NCI-H128 (cell line): ENCODE data around the gene B9D2.
"Not testable (repeated sequence)": the region's sequence is repeated elsewhere in the genome, so short reads cannot be mapped to it uniquely, and the experiment has no call there.

Source experiments
- DNase-seq: peaks from one replicate; lab custom pipeline; 2025; ENCODE audit not compliant: unreplicated experiment; lab: John Stamatoyannopoulos, UW

B9D2 gene

GRCh38 chr19:41363753-41364523 is at the start of gene B9D2:
Gene B9D2 (minus strand): TSS chr19:41364149. CDS start chr19:41363519, 630 bp downstream.
- DNase-seq = peak; percentile 97

GRCh38 chr19:41412953-41413352 is 49.0 kb upstream of the B9D2 start:
- DNase-seq = no peak

- no peak for DNase-seq
These were observed 48.0 kb upstream of the B9D2 start for GRCh38 chr19:41411968-41412265.

GRCh38 chr19:41411100-41411967 is 47.4 kb upstream of the B9D2 start:
- no peak for DNase-seq

GRCh38 chr19:41410336-41411054 is 46.5 kb upstream of the B9D2 start:
- DNase-seq = no peak

GRCh38 chr19:41409288-41409687 is 45.3 kb upstream of the B9D2 start:
- DNase-seq = no peak

GRCh38 chr19:41408846-41409245 is 44.9 kb upstream of the B9D2 start:
- DNase-seq = not testable (repeated sequence)

- DNase-seq = no peak
These were observed 44.3 kb upstream of the B9D2 start for GRCh38 chr19:41408256-41408655.

GRCh38 chr19:41407271-41407670 is 43.3 kb upstream of the B9D2 start:
- DNase-seq = no peak

GRCh38 chr19:41405776-41406175 is 41.8 kb upstream of the B9D2 start:
- DNase-seq = no peak

- no peak for DNase-seq
These were observed 39.4 kb upstream of the B9D2 start for GRCh38 chr19:41403181-41403970.

- no peak for DNase-seq
These were observed 38.1 kb upstream of the B9D2 start for GRCh38 chr19:41402010-41402409.

- DNase-seq = no peak
These were observed 37.5 kb upstream of the B9D2 start for GRCh38 chr19:41401483-41401882.

- DNase-seq = no peak
These were observed 35.6 kb upstream of the B9D2 start for GRCh38 chr19:41399525-41399924.

- no peak for DNase-seq
These were observed 35.1 kb upstream of the B9D2 start for GRCh38 chr19:41399091-41399490.

- DNase-seq = no peak
These were observed 34.6 kb upstream of the B9D2 start for GRCh38 chr19:41398598-41398997.

GRCh38 chr19:41398050-41398418 is 34.1 kb upstream of the B9D2 start:
- no peak for DNase-seq

GRCh38 chr19:41397086-41398049 is 33.4 kb upstream of the B9D2 start, which contains the start of the genes BCKDHA and EXOSC5:
Gene BCKDHA (plus strand): TSS chr19:41397818. CDS start chr19:41397828, 10 bp downstream.
Gene EXOSC5 (minus strand): TSS chr19:41397359. CDS start chr19:41397328, 31 bp downstream.
- peak; percentile 99 for DNase-seq

GRCh38 chr19:41395355-41395754 is 31.4 kb upstream of the B9D2 start:
- no peak for DNase-seq

GRCh38 chr19:41392775-41393174 is 28.8 kb upstream of the B9D2 start:
- DNase-seq = no peak
